ENCODE results near the gene TCOF1. TPM values are rescaled to one million over a fixed set of nuclear protein-coding genes. Genes with fewer than 3 reads are reported as not detected.

TCOF1 gene
- polyA plus RNA-seq, 1 donor (not counting 4 experiments of a cell fraction or from before 2014, with no cell fraction given): 13.6 TPM

DNA sequence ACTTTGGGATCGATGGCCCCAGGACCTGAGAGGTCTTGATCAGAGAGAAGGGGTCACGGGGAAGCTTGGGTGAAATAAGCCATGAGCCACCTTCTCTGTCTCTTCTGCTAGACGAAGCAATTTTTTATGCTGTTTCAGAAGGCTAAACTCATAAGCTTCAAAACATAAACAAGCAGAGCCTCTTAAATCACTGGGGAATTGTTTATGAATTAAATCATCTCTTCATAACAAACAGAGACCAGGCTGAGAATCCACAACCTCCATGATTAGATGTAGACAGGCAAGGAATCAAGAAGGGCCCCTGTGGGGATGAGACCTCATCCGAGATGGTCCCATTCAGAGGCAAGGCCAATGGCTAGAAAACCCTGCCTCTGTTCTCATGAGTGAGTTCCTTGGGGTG is 21.7 kb upstream of the TCOF1 start:
- no peaks in the 10 kb centered on the region for H3K9me3 ChIP-seq (ENCODE audit: control insufficient read depth, low read depth, low read length)
- no peak overlapping the region for H3K4me2 ChIP-seq (ENCODE audit: control insufficient read depth, extremely low read depth, insufficient read depth, low read depth, low read length)
- H2AFZ ChIP-seq (ENCODE audit: control insufficient read depth, low read length): no peak overlapping the region
- no peaks in the 10 kb centered on the region for H3K27me3 ChIP-seq (ENCODE audit: control insufficient read depth, extremely low read depth, insufficient read depth, low read length)
- H3K9me1 ChIP-seq (ENCODE audit: control insufficient read depth, extremely low read depth, insufficient read depth, low read length): no peaks in the 10 kb centered on the region
- no peak overlapping the region for H3K4me3 ChIP-seq (ENCODE audit: control insufficient read depth in 2 of 3, extremely low read depth in 1 of 3, insufficient read depth in 2 of 3, low read depth in 1 of 3, low read length in 3 of 3)
- dilution Hi-C loops (cut with MboI; ENCODE audit: extremely low pct_ligation_motif_present, low sequenced_read_pairs): no loop called here
- H3K9ac ChIP-seq (ENCODE audit: control insufficient read depth, extremely low read depth, insufficient read depth, low read length): no peak overlapping the region
- no peak for TF ChIP-seq EZH2 (IDR thresholded peaks at IDR 0.05; ENCODE audit: low read length)
- TF ChIP-seq, protein P1, sequence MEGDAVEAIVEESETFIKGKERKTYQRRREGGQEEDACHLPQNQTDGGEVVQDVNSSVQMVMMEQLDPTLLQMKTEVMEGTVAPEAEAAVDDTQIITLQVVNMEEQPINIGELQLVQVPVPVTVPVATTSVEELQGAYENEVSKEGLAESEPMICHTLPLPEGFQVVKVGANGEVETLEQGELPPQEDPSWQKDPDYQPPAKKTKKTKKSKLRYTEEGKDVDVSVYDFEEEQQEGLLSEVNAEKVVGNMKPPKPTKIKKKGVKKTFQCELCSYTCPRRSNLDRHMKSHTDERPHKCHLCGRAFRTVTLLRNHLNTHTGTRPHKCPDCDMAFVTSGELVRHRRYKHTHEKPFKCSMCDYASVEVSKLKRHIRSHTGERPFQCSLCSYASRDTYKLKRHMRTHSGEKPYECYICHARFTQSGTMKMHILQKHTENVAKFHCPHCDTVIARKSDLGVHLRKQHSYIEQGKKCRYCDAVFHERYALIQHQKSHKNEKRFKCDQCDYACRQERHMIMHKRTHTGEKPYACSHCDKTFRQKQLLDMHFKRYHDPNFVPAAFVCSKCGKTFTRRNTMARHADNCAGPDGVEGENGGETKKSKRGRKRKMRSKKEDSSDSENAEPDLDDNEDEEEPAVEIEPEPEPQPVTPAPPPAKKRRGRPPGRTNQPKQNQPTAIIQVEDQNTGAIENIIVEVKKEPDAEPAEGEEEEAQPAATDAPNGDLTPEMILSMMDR (optimal IDR thresholded peaks at IDR 0.05 in 1 of 3, IDR thresholded peaks at IDR 0.05 in 1 of 3, conservative IDR thresholded peaks at IDR 0.05 in 1 of 3; ENCODE audit: extremely low read depth in 1 of 3, insufficient read depth in 2 of 3, low read length in 3 of 3): no peak
- no peak for DNase-seq (ENCODE audit: low read depth, low spot score)
- H3K27ac ChIP-seq (ENCODE audit: control insufficient read depth, insufficient read depth, low read length): no peak overlapping the region
- FAIRE-seq: no peak
- no peaks in the 10 kb centered on the region for H3K36me3 ChIP-seq (ENCODE audit: control insufficient read depth in 2 of 2, extremely low read depth in 1 of 2, insufficient read depth in 2 of 2, low read length in 2 of 2)
- H4K20me1 ChIP-seq (ENCODE audit: control insufficient read depth, extremely low read depth, insufficient read depth, low read length): no peaks in the 10 kb centered on the region
- H3K4me1 ChIP-seq (ENCODE audit: control insufficient read depth, extremely low read depth, insufficient read depth, low read length): no peaks in the 10 kb centered on the region
- H3K79me2 ChIP-seq (ENCODE audit: control insufficient read depth, insufficient read depth, low read length): no peaks in the 10 kb centered on the region

DNA sequence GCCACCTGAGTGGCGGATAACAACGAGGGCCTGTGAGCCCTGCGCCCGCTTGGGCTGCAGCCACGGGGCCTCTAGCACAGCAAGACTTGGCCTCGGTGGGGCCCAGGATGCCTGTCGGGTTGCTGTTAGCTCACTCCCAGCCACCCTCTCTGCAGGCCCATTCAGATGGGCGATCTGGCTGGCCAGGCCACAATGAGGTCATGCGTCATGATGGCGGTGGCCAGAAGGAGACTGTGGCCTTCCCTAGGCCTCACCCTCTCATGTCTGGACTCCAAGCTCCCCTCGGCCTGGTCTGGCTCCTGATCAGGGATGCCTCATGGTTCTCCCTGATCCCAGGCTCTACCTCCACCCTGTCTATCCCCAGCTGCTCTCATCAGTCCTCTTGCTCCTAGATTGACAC is 19.0 kb upstream of the TCOF1 start:
- Histone ChIP-seq H3K4me3 (ENCODE audit: control insufficient read depth in 2 of 3, extremely low read depth in 1 of 3, insufficient read depth in 2 of 3, low read depth in 1 of 3, low read length in 3 of 3) (no peak overlapping the region), H3K36me3 (ENCODE audit: control insufficient read depth in 2 of 2, extremely low read depth in 1 of 2, insufficient read depth in 2 of 2, low read length in 2 of 2) (no peaks in the 10 kb centered on the region), H3K79me2 (ENCODE audit: control insufficient read depth, insufficient read depth, low read length) (no peaks in the 10 kb centered on the region), H3K9ac (ENCODE audit: control insufficient read depth, extremely low read depth, insufficient read depth, low read length) (no peak overlapping the region), H3K27ac (ENCODE audit: control insufficient read depth, insufficient read depth, low read length) (no peak overlapping the region), H2AFZ (ENCODE audit: control insufficient read depth, low read length) (no peak overlapping the region), H3K27me3 (ENCODE audit: control insufficient read depth, extremely low read depth, insufficient read depth, low read length) (no peaks in the 10 kb centered on the region), H4K20me1 (ENCODE audit: control insufficient read depth, extremely low read depth, insufficient read depth, low read length) (no peaks in the 10 kb centered on the region), H3K4me1 (ENCODE audit: control insufficient read depth, extremely low read depth, insufficient read depth, low read length) (no peaks in the 10 kb centered on the region), H3K9me1 (ENCODE audit: control insufficient read depth, extremely low read depth, insufficient read depth, low read length) (no peaks in the 10 kb centered on the region), H3K4me2 (ENCODE audit: control insufficient read depth, extremely low read depth, insufficient read depth, low read depth, low read length) (no peak overlapping the region), H3K9me3 (ENCODE audit: control insufficient read depth, low read depth, low read length) (no peaks in the 10 kb centered on the region)
- dilution Hi-C loops (cut with MboI; ENCODE audit: extremely low pct_ligation_motif_present, low sequenced_read_pairs): no loop called here
- DNase-seq (ENCODE audit: low read depth, low spot score) (no peak), FAIRE-seq (no peak)
- TF ChIP-seq EZH2 (IDR thresholded peaks at IDR 0.05; ENCODE audit: low read length): no peak
- TF ChIP-seq, protein P1 (optimal IDR thresholded peaks at IDR 0.05 in 1 of 3, IDR thresholded peaks at IDR 0.05 in 1 of 3, conservative IDR thresholded peaks at IDR 0.05 in 1 of 3; ENCODE audit: extremely low read depth in 1 of 3, insufficient read depth in 2 of 3, low read length in 3 of 3): no peak

All from keratinocyte (primary cell).